ENCODE measurements around the gene THAP4.

DNA sequence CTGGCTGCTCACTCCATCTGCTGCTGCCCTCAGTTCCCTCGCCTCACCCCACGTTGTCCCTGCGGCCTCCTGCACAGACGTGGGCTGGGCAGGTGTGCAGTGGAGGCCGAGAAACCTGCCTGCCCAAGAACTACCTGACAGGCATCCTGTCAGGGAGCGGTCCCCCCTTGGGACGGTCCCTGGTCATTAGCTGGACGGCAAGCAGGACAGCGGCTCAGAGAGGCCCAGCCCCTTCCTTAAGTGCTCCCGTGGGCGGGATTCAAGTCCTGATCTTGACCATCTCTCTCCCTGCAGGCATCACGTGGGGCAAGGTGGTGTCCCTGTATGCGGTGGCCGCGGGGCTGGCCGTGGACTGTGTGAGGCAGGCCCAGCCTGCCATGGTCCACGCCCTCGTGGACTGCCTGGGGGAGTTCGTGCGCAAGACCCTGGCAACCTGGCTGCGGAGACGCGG is 67.1 kb downstream of the THAP4 start:
- TF ChIP-seq ZNF274 (IDR thresholded peaks at IDR 0.05; ENCODE audit: low read depth, low read length), result no peak
- no peak for TF ChIP-seq YY1 (IDR thresholded peaks at IDR 0.05; ENCODE audit: insufficient read depth, insufficient read length)
- TF ChIP-seq SUZ12 (IDR thresholded peaks at IDR 0.05; ENCODE audit: extremely low read depth, insufficient read depth, insufficient read length), result no peak

All from NT2/D1 (cell line).